Stimulated activated CD8-positive, alpha-beta memory T cell treated with anti-CD3 and anti-CD28 coated beads, Interleukin-7, amount 100 ng/mL, for 1 hour (primary cell): ENCODE data around the gene ETF1.

Experiments
- DNase-seq, 2 donors: peaks; one replicate each; pipeline ENCODE4 v3.0.0-alpha.2; 2020; ENCODE audit warnings: low read depth in 2 of 2

The ETF1 gene

DNA sequence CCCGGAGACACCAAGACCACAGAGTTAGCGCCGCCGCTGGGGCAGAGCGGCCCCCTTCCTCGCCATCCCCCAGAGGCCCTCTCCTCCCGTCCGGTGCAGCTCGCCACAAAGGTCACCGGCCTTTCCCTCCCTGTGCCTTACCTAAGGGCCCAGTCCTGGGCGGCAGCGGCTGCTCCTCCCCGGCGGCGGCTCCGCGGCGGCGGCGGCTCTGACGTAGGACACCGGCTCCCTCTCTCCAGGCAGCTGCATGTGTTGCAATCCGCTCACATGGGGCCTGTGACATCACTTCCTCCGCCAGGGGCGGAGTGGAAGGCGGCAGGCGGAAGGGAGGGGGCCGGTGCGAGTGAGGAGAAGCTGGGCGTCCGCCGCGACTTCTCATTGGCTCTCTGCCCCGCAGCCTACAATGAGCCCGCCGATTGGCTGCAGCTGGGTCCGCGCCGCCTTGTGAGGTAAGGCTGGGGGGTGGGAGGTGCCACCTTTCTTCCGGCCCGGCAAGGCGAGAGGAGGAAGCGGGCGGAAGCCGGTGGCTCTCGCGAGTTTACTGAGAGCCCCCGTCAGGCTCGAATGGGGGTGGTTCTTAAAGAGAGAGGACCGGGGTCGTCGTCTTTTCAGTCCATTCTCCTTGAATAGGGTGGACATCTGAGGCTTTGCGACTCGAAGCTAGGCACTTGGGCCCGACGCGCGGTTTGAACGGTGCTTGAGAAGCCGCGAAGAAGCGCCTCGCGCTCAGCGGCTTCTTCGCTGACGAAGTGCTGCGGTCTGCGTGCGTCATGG is at the start of gene ETF1:
ETF1 (minus strand) TSS at position 281 of the 774 bp plus-strand sequence. CDS start 318 bp downstream, outside the sequence.
- peak; percentile 97 to 99 for DNase-seq

DNA sequence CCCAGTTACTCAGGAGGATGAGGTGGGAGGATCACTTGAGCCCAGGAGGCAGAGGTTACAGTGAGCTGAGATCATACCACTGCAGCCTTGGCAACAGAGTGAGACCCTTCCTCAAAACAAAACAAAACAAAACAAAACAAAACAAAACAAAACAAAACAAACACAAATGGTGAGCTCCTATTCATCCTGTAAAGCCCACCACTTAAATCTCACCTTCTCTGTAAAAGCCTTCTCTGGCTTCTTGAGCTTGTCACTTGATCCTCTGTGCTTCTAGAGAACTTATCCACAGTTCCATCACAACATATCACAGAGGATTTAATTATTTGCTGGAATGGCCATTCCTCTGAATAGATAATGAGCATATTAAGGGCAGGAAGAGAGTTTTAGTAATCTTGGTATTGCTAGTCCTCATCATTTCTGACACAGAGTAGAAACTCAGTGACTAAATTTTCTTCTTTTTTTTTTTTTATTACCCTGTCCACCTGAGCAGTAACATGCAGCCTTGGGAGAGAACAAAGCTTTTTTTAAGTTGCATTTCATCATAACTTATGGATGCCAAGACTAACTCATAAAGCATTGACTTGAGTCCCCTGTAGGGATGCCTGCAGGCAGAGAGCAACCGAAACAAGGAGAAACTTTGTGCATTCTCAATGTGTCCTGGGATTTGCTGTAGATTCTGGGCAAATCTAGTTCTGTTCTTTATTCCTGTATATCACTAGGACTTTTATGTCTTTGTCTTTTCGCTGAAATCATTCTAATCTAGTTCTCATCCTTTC is 45.2 kb upstream of the ETF1 start:
- no peak for DNase-seq

DNA sequence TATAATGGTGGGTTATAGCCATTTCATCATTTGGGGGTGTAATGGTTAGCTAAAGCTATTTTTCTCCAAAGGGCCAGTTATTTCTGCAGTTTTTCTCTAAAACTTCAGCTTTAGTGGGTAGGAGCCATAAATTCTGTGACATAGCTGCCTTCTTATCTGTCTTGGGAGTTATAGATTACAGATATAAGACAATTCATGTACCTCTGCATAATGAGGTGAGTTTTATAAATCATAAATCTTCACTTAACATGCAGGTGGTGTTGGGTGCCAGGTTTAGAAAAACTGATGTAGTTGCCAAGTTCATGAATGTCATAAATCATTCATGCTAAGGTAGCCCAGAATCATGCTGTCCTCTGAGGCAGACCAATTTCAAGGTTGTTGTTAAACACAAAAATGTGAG is 42.1 kb upstream of the ETF1 start:
- no peak for DNase-seq

DNA sequence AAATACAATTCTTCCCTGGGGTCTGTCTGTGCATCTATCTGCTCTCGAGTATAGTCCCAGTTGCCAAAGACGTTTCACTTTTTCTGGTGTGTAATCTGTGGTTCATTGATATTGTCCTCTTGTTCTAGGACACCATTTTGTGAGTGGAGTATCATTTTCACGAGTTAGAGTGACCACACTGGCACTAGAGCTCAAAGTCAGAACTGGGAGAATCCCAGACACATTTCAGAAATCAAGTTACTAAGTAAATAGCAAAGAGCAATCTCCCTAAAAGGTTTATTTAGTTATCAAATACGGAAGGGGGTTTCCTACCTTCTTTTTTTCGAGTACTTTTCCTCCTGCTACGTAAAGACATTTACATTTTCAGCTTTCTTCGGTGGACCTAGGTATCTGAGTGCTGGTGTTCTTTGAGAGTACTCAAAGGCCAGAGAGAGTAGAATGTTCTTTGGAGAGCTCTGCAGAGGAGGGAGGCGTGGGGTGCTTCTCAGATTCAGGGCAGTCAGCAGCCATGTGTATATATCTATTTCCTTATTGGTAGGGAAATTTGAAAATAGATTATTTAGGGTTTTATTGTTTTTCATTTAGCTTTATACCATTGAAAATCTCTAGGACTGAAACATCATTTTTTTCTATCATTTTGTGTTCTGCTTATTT is 41.1 kb upstream of the ETF1 start:
- DNase-seq, result no peak

DNA sequence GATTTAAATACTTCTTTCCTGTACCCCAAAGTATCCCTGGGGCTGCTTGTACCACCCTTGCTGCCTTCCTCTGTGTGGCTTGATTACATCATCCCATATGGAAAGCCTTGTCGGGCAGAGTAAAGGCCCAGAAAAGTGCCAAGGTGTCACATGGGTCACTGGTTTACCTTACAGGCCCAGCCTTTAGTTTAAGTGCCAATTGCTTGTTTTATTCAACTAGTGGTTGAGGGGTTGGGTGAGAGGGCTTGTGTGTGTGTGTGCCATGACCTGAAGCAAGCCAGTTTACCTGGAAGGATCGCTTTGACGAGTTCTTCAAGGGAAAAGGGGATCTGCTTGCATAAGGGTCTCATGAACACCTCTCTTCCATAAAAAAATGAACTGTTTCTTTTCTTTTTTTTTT is 39.9 kb upstream of the ETF1 start:
- DNase-seq, result no peak

DNA sequence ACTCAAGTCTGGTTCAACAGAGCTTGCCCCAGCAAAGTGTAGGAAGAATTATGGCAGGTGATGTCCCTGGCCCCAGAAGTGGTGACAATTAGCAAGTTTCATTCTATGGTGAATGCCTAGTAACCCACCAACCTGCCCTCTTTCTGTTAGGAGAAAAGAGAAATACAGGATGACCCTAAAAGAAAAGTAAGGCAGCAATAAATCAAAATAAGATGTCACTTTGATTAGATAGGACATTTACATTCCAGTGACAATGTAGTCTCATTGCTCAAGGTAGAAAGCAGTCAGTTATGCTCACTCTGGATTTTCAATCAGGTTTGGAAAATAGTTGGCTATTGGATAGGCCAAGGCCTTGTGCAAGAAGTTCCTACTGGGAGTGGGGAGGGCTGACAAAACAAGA is 37.7 kb upstream of the ETF1 start:
- DNase-seq, result no peak

DNA sequence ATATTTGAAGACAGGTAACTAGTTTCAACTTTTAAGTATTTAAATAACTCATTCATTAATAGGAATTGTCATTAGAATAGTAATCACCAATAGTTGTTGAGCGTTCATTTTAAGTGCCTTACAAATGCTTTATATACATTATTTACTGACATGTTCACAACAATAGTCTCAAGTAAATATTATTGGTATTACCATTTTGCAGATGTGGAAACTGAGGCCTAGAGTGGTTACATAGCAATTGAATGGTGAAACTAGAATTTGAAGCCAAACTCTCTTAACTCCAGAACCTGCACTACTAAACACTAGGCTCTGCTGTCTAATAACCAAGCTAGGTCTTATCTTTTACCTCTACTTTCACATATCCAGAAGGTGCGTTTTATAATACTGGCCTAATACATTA is 37.0 kb upstream of the ETF1 start:
- DNase-seq, result no peak

DNA sequence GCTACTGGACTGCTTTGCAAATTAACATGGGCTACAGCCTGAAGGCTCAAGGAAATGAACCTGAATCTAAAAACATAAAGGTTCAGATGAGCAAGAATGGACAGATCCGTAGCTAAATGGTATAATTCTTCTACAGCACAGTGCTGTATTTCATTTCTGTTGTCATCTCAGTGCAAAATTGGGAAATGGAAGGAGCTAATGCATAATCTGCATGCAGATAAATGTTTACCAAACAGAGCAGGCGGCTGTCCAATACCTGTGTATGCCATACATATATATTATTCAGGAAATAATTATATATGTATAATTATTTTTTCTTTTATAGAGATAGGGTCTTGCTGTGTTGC is 36.5 kb upstream of the ETF1 start:
- DNase-seq, result no peak

DNA sequence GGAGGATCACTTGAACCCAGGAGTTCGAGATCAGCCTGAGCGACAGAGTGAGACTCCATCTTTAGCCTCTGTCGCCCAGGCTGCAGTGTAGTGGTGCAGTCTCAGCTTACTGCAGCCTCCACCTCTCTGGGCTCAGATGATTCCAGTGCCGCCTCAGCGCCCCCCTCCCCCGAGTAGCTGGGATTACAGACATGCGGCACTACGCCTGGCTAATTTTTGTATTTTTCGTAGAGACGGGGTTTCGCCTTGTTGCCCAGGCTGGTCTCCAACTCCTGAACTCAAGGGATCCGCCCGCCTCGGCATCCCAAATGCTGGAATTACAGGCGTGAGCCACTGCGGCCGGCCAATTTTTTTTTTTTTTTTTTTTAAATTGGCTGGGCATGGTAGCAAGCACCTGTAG is 34.4 kb upstream of the ETF1 start:
- DNase-seq, result no peak

DNA sequence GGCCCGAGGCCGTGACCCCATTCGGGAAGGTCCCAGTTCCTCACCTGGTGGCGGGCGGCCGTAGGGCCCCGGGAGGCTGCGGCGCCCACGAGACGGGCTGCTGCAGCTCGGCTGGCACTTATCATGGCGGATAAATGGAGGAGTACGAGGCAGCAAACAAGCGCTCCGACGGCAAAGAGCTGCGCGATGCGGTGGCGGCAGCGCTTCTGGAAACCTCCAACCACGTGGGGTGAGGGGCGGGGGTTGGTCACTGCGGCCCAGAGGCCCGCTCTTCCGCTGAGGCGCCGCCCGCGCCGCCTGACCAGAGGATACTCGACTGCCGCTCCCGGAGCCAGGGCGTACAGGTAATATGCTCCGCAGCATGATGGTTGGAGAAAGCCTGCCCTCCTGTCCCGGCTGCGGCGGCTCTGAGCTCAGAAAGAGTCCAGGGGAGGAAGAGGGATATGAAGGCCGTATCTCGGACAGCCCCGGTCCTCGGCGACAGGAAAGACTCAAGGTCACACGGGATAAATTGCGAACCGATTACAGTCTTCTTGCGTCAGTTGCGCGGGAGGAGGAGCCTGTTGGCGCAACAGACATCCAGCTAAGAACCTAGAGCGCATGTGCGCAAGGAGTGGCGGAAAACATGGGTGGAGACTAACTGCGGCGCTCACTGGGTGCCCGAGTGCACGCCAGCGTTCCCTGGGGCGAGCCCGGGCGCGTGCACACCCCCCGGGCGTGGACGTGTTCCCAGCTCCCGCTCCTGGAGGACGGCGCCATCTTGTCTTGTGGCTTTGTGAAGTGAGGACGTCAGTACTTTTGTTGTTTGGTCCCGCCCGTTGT is 32.4 kb upstream of the ETF1 start, which contains the start of gene HSPA9:
HSPA9 (minus strand) TSS at position 208 of the 822 bp plus-strand sequence; CDS start at position 125, 83 bp downstream.
- DNase-seq, result peak; percentile 87 to 90

DNA sequence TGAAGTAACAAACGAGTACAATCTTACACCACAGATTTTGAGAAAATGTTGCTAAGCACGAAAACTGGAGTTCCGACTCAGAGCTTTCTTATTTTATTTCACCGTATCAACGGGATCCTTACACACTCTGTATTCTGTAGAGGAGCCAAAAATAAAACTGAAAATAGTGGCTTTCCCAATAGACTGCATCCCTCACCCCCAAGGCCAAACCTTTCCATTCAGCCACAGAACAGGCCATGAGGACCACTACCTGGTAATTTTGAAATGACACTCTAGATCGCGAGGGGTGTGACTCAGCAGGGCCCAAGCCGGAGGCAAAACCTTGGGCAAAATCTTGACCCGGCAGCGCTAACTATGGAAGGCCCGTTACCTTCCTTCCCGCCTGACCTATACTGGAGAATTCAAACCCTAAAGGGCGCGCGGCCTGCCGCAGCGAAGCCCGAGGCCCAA is 31.7 kb upstream of the ETF1 start:
- no peak for DNase-seq

DNA sequence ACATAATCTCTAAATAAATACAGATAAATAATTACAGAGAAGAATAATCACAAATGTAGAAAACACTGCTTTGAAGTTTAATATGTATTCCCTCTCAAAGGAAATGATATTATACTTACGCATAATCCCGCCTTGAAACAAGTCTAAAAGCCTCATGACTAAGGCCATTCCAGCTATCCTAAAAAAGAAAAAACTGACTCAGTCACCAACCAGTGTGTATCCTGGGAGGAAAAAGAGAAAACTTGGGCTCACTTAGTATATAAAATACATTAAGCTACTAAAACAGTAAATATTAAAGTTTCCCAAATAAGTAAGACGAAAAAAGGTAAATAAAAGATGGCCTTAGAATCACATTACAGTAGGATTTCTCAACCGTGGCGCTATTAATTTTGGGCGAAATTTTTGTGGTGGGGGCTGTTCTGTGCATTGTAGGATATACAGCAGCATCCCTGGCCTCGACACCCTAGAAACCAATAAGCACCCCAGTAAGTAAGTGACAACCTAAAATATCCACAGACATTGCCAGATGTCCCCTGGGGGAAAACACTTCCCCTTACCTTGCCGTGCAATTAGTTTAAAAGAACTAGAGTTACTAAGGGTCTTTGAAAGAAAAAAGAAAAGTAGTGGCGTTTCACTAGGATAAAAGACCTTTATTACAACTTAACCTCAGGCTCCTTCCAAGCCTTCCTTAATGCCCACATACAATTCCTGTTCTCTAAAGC is 31.1 kb upstream of the ETF1 start:
- DNase-seq, result no peak

DNA sequence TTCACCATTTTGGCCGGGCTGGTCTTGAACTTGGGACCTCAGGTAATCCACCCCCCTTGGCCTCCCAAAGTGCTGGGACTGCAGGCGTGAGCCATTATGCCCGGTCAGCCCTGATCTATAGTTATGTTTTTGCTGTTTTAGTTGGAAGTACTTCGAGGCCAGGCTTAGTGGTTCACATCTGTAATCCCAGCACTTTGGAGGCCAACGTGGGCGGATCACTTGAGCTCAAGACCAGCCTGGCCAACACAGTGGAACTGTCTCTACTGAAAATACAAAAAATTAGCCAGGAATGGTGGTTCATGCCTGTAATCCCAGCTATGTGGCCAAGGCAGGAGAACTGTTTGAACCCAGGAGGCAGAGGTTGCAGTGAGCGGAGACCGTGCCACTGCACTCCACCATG is 30.2 kb upstream of the ETF1 start:
- no peak for DNase-seq

DNA sequence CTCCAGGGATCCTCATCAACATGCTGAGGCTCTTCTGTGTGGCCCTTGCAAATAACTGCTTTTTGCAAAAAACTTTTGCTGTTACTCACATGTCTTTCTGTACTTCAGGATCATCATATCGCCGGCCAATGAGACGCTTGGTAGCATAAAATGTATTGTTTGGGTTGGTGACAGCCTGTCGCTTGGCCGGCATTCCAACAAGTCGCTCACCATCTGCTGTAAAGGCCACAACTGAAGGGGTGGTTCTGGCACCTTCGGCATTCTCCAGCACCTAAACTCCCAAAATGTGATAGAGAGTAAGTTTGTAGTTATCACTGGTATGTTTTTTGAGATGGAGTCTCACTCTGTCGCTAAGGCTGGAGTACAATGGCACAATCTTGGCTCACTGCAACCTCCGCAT is 27.8 kb upstream of the ETF1 start:
- DNase-seq, result no peak

DNA sequence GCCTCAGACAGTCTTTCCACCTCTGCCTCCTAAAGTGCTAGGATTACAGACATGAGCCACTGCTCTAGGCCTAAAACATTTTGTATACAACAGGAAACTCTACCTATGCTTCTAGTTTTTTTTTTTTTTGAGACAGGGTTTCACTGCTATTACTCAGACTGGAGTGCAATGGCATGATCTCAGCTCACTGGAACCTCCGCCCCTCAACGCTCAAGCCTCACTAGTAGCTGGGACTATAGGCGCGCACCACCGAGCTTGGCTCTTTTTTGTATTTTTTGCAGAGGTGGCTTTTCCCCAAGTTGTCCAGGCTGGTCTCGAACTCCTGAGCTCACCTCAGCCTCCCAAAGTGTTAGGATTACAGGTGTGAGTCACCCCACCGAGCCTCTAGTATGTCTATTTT is 26.7 kb upstream of the ETF1 start:
- no peak for DNase-seq

DNA sequence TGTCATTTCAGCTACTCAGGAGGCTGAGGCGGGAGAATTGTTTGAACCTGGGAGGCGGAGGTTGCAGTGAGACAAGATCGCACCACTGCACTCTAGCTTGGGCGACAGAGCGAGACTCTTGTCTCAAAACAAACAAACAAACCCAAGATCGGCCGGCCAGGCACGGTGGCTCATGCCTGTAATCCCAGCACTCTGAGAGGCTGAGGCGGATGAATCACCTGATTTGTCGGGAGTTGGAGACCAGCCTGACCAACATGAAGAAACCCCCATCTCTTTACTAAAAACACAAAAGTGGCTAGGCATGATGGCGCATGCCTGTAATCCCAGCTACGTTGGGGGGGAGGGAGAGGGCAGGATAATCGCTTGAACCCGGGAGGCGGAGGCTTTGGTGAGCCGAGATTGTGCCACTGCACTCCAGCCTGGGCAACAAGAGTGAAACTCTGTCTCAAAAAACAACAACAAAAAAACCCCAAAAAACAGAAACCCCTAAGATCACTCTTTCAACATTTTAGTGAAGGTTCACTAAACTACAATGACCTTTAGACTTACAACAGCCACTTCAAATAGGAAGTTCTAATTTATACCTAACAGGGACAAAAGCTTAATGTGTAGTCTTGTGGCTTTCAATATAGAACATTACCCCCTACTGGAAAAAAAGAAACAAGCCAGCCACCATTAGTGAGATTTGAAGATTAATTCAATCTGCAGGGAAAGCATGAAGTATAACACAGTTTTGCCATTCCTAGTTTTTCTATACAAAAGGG is 25.2 kb upstream of the ETF1 start:
- no peak for DNase-seq

DNA sequence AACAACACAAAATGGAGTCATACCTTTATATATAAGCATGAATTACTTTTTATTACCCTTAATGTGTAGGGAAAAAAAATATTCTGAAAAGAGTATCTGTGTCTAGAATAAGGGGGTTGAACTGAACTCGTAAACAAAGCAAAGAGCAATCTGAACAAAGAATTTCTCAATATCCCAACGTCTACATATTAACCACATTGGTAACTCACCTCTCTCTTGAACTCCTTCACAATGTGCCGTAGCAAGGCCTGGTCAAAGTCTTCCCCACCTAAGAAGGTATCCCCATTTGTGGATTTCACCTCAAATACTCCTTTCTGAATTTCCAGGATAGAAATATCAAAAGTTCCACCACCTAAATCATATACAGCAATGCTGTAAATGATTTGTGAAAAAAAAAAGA is 23.8 kb upstream of the ETF1 start:
- no peak for DNase-seq

DNA sequence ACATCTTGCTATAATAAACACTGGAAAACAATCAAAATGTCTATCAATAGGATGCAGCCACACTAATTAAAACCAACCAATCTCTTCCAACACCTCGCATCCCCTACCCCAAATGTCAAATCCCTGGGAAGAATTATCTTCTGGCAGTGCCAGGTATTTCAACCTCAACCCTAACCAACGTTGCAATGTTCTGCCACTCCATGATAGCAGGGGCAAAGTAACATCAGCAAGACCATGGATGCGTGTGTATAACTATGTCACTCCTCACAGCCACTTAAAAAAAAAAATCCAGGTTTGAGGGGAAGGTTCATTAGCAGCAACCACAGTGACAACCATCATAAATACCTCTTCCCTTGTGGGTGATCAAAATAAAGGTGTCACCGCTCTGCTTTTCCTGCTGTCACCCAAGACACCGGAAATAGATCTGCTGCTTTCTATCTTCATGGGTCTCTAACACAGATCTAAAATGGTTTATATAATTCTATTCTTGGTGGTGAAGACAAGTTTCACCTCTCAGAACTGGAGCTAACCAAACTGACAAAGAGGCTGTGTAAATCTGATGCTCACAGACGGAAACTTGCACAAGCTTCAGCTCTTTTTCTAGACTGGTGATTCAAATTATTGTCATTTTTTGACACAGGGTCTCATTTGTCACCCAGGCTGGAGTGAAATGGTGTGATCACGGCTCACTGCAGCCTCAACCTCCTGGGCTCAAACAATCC is 22.2 kb upstream of the ETF1 start:
- DNase-seq, result no peak

DNA sequence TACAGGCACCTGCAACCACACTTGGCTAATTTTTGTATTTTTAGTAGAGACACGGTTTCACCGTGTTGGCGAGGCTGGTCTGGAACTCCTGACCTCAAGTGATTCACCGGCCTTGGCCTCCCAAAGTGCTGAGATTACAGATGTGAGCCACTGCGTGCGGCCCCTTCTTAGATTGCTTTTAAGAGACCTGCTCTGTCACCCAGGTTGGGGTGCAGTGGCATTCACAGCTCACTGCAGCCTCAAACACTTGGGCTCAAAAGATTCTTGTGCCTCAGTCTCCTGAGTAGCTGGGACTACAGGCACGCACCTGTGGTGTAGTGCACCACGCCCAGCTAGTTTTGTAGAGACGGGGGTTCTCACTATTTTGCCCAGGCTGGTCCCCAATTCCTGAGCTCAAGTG is 21.2 kb upstream of the ETF1 start:
- no peak for DNase-seq
